Endothelial cell of umbilical vein (primary cell): ENCODE measurements around the gene CHN2.

Experiments used
- EZH2 ChIP-seq: IDR thresholded peaks from 2 replicates; pipeline ENCODE4 v1.6.1; 2012; ENCODE audit warnings: borderline replicate concordance, low read depth, mild to moderate bottlenecking, moderate library complexity, low read length, inconsistent platforms; ENCODE audit not compliant: severe bottlenecking
- FOS ChIP-seq: IDR thresholded peaks from 2 replicates; pipeline ENCODE4 v1.6.1; 2011; ENCODE audit warnings: mild to moderate bottlenecking, low read length, moderate library complexity, borderline replicate concordance; ENCODE audit not compliant: insufficient read depth
- POLR2A ChIP-seq: IDR thresholded peaks from 2 replicates; pipeline ENCODE4 v1.6.1; 2012; ENCODE audit warnings: low read depth, mild to moderate bottlenecking, control low read depth, low read length
- TF ChIP-seq, protein P1 (sequence below), 2 donors: IDR thresholded peaks; 1 replicate in 1 of 2; 2 replicates in 1 of 2; pipeline ENCODE4 v1.5.1; 2011; ENCODE audit warnings: low read length in 2 of 2, mild to moderate bottlenecking in 2 of 2, moderate library complexity in 2 of 2, control low read depth in 1 of 2, inconsistent platforms in 1 of 2, low read depth in 1 of 2; ENCODE audit not compliant: insufficient read depth in 1 of 2; ENCODE audit errors: extremely low read depth in 1 of 2

DNA sequence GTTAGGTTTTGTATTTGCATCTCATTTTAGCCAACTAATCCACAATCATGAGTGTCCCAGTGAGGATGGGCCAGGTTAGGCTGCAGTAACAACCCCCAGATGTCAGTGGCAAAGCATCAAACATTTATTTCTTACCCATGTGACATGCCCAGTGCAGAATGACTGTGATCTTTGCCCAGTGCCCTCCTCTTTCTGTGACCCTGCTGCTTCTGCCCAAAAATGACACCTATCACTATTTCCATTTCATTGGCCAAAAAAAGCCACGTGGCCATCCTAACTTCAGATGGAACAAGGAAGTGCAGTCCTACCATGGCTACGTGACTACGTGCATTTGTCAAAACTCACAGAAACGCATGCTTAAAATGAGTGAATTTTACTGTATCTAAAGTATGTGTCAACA lies 259.9 kb downstream of the CHN2 start:
- TF ChIP-seq, protein P1, sequence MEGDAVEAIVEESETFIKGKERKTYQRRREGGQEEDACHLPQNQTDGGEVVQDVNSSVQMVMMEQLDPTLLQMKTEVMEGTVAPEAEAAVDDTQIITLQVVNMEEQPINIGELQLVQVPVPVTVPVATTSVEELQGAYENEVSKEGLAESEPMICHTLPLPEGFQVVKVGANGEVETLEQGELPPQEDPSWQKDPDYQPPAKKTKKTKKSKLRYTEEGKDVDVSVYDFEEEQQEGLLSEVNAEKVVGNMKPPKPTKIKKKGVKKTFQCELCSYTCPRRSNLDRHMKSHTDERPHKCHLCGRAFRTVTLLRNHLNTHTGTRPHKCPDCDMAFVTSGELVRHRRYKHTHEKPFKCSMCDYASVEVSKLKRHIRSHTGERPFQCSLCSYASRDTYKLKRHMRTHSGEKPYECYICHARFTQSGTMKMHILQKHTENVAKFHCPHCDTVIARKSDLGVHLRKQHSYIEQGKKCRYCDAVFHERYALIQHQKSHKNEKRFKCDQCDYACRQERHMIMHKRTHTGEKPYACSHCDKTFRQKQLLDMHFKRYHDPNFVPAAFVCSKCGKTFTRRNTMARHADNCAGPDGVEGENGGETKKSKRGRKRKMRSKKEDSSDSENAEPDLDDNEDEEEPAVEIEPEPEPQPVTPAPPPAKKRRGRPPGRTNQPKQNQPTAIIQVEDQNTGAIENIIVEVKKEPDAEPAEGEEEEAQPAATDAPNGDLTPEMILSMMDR (IDR thresholded peaks at IDR 0.05; ENCODE audit: extremely low read depth in 1 of 2, insufficient read depth in 1 of 2, low read depth in 1 of 2, low read length in 2 of 2): no peak
- TF ChIP-seq FOS: no peak
- no peak for TF ChIP-seq EZH2
- no peak for TF ChIP-seq POLR2A
